Epithelial cell of esophagus (primary cell): ENCODE results near the gene LTB.
A peak's percentile ranks its signal among the peaks of the same experiment; 100 is the strongest.

Experiments
- DNase-seq: peaks from one replicate; pipeline ENCODE4 v3.0.0; 2010; ENCODE audit warnings: low read depth
- H3K4me3 ChIP-seq: 2 replicates; pipeline ENCODE4 v1.5.1; 2011; ENCODE audit warnings: mild to moderate bottlenecking, low read length, control low read depth
- CTCF ChIP-seq: IDR thresholded peaks from 2 replicates; pipeline ENCODE4 v1.5.1; 2011; ENCODE audit warnings: low read depth, mild to moderate bottlenecking, low read length, control low read depth, inconsistent platforms; ENCODE audit not compliant: insufficient read depth; ENCODE audit errors: missing control alignments

The LTB gene

GRCh38 chr6:31541059-31541657 is 41.1 kb downstream of the LTB start:
- no peak for TF ChIP-seq CTCF
- peak overlapping the region; percentile 91 for H3K4me3 ChIP-seq
- peak; percentile 70 for DNase-seq

GRCh38 chr6:31540640-31541039 is 41.6 kb downstream of the LTB start:
- no peak for TF ChIP-seq CTCF
- no peak for DNase-seq

GRCh38 chr6:31538805-31539400 is 43.3 kb downstream of the LTB start:
- no peak for TF ChIP-seq CTCF
- DNase-seq = no peak
- H3K4me3 ChIP-seq = peak overlapping the region; percentile 91

More at GRCh38 chr6:31540640-31541039, 41.6 kb downstream of the LTB start:
- H3K4me3 ChIP-seq = peak overlapping the region; percentile 91

GRCh38 chr6:31535538-31536324 is 46.5 kb downstream of the LTB start:
- no peak for TF ChIP-seq CTCF
- DNase-seq = no peak
- no peak overlapping the region for H3K4me3 ChIP-seq

GRCh38 chr6:31534521-31535040 is 47.6 kb downstream of the LTB start:
- DNase-seq = no peak
- H3K4me3 ChIP-seq = no peak overlapping the region
- no peak for TF ChIP-seq CTCF

- DNase-seq = no peak
- no peak overlapping the region for H3K4me3 ChIP-seq
- no peak for TF ChIP-seq CTCF
Observed at GRCh38 chr6:31534011-31534410, 48.2 kb downstream of the LTB start.
